K562 (cell line): ENCODE measurements around the gene ZNF862. TPM values are rescaled to one million over a fixed set of nuclear protein-coding genes. Genes with fewer than 3 reads are reported as not detected.

ENCODE experiments used
- ATAC-seq: fragments of 200-7000 bp; cut with Tn5 transposase; 3 replicates; pipeline ENCODE4 v1.9.1; 2020; ENCODE audit warnings: moderate library complexity
- BruUV-seq: library from RNA; stranded (reverse); fragments of 400-500 nt; replicated peaks from 2 replicates; lab custom pipeline; 2021; lab: Mats Ljungman, UMichigan
- CTCF ChIA-PET: fragments of 300-600 bp; formaldehyde crosslinking; extraction: SDS; loops from one replicate; lab custom pipeline; 2021; ENCODE audit warnings: low intra/inter-chr PET ratio; lab: Yijun Ruan, JAX
- POLR2A ChIA-PET: fragments of 300-600, 350-650 bp; sonication (Branson Sonifier 250); formaldehyde crosslinking; extraction: SDS; loops from one replicate; lab custom pipeline; 2021; ENCODE audit warnings: antibody characterized with exemption, inconsistent platforms; lab: Yijun Ruan, JAX
- DNase-seq, 4 experiments: peaks; one replicate each; pipeline versions ENCODE4 v3.0.0 to v3.0.0-alpha.2; 2011 to 2018; ENCODE audit warnings: low spot score in 3 of 4, mixed read lengths in 3 of 4; ENCODE audit errors: extremely low read depth in 1 of 4
- FAIRE-seq: peaks from 2 replicates; lab custom pipeline; 2011; peaks lifted over from hg19 to GRCh38; lab: Jason Lieb, UNC
- H2AFZ ChIP-seq: 2 replicates; pipeline ENCODE4 v1.6.0; 2011; ENCODE audit warnings: low read depth, low read length, control low read depth, inconsistent platforms
- H3K27ac ChIP-seq: fragments of 200-600 bp; 3 replicates; pipeline ENCODE4 v1.8.0; 2011; ENCODE audit warnings: low read depth, mild to moderate bottlenecking, control low read depth, inconsistent platforms, low read length, moderate library complexity, mixed read lengths; ENCODE audit errors: extremely low read depth
- H3K27me3 ChIP-seq, 2 experiments: fragments of 300-600 bp in 1 of 2; 2 replicates in 1 of 2; 3 replicates in 1 of 2; pipeline versions ENCODE4 v1.6.0 to v1.8.0; 2011; ENCODE audit warnings: inconsistent platforms in 2 of 2, low read length in 2 of 2, mild to moderate bottlenecking in 1 of 2, mixed read lengths in 1 of 2, moderate library complexity in 1 of 2; ENCODE audit not compliant: control insufficient read depth in 2 of 2, insufficient read depth in 2 of 2
- H3K36me3 ChIP-seq: fragments of 300-600 bp; 3 replicates; pipeline ENCODE4 v1.8.0; 2011; ENCODE audit warnings: mild to moderate bottlenecking, low read length, inconsistent platforms; ENCODE audit not compliant: control insufficient read depth, insufficient read depth
- H3K4me1 ChIP-seq, 2 experiments: fragments of 200-600 bp in 1 of 2; replicated peaks in 1 of 2; 2 replicates in 1 of 2; 3 replicates in 1 of 2; pipeline versions ENCODE4 v1.5.1 to v1.8.0; 2011; ENCODE audit warnings: inconsistent platforms in 2 of 2, low read length in 2 of 2, mild to moderate bottlenecking in 1 of 2, mixed read lengths in 1 of 2, moderate library complexity in 1 of 2; ENCODE audit not compliant: control insufficient read depth in 2 of 2, insufficient read depth in 2 of 2
- H3K4me2 ChIP-seq: 2 replicates; pipeline ENCODE4 v1.6.1; 2011; ENCODE audit warnings: low read length, control low read depth, inconsistent platforms, mixed read lengths; ENCODE audit not compliant: insufficient read depth
- H3K4me3 ChIP-seq: fragments of 200-600 bp; sonication (generic), shearing (Covaris generic); 2 replicates; pipeline ENCODE4 v1.5.1; 2016; ENCODE audit warnings: control low read depth, inconsistent platforms
- H3K79me2 ChIP-seq: fragments of 200-600 bp; 3 replicates; pipeline ENCODE4 v1.8.0; 2011; ENCODE audit warnings: low read length, inconsistent platforms; ENCODE audit not compliant: control insufficient read depth, insufficient read depth
- H3K9ac ChIP-seq, 2 experiments: 2 replicates each; pipeline versions ENCODE4 v1.6.0 to v1.6.1; 2011; ENCODE audit warnings: low read depth in 2 of 2, low read length in 2 of 2, control low read depth in 1 of 2, inconsistent platforms in 1 of 2, mild to moderate bottlenecking in 1 of 2, mixed read lengths in 1 of 2; ENCODE audit not compliant: insufficient read depth in 1 of 2
- H3K9me1 ChIP-seq: one replicate; pipeline ENCODE4 v1.6.0; 2011; ENCODE audit warnings: inconsistent platforms, mild to moderate bottlenecking, low read length, moderate library complexity; ENCODE audit not compliant: control insufficient read depth, insufficient read depth
- H3K9me3 ChIP-seq: replicated peaks from 2 replicates; pipeline ENCODE4 v1.5.1; 2011; ENCODE audit warnings: low read depth, low read length, inconsistent platforms; ENCODE audit not compliant: control insufficient read depth, insufficient read depth
- H4K20me1 ChIP-seq: replicated peaks from 2 replicates; pipeline ENCODE4 v1.6.1; 2011; ENCODE audit warnings: low read length, inconsistent platforms, mixed read lengths; ENCODE audit not compliant: control insufficient read depth, insufficient read depth
- ESRRA ChIP-seq: fragments of 450-650 bp; IDR thresholded peaks from 2 replicates; pipeline ENCODE4 v1.6.1; 2014; ENCODE audit warnings: low read depth, mild to moderate bottlenecking, moderate library complexity, borderline replicate concordance
- HNRNPL ChIP-seq: fragments of 200-400 bp; formaldehyde crosslinking; IDR thresholded peaks from 2 replicates; pipeline ENCODE4 v1.6.1; 2017; ENCODE audit warnings: low read depth, mild to moderate bottlenecking, low read length
- NR2C1 ChIP-seq, 2 experiments: fragments of 450-650 bp; IDR thresholded peaks; 2 replicates each; pipeline ENCODE4 v1.6.1; 2017; ENCODE audit warnings: mild to moderate bottlenecking in 2 of 2, antibody characterized with exemption in 1 of 2, inconsistent platforms in 1 of 2, missing compliant biosample characterization in 1 of 2, missing genetic modification characterization in 1 of 2
- PCBP1 ChIP-seq: fragments of 200-400 bp; formaldehyde crosslinking; IDR thresholded peaks from 2 replicates; pipeline ENCODE4 v1.6.1; 2018; ENCODE audit warnings: mild to moderate bottlenecking, low read depth, low read length; ENCODE audit not compliant: poor library complexity, severe bottlenecking
- POU5F1 ChIP-seq: fragments of 150-350 bp; IDR thresholded peaks from 2 replicates; pipeline ENCODE4 v1.6.1; 2014; ENCODE audit warnings: borderline replicate concordance, low read length, low read depth, mild to moderate bottlenecking; ENCODE audit not compliant: partially characterized antibody
- SNRNP70 ChIP-seq: fragments of 200-400 bp; formaldehyde crosslinking; optimal IDR thresholded peaks from 2 replicates; pipeline ENCODE3; 2017; ENCODE audit warnings: low read depth, low read length
- TAF1 ChIP-seq: IDR thresholded peaks from 2 replicates; pipeline ENCODE4 v1.6.1; 2011; ENCODE audit warnings: mild to moderate bottlenecking, low read length, moderate library complexity; ENCODE audit not compliant: insufficient read depth, control insufficient read depth, severe bottlenecking; ENCODE audit errors: extremely low read depth
- ZNF695 ChIP-seq: fragments of 450-650 bp; formaldehyde crosslinking; IDR thresholded peaks from 2 replicates; pipeline ENCODE4 v1.4.0; 2020; ENCODE audit warnings: mild to moderate bottlenecking, moderate library complexity
- WGBS: fragments of 100-300 bp; shearing (Covaris generic); methylation state at CpG from one replicate; pipeline ENCODE4 v1.1.6; 2016; ENCODE audit warnings: low coverage, mixed read lengths; ENCODE audit not compliant: insufficient coverage; ENCODE audit errors: missing lambda C conversion rate; 5-methylcytosine and 5-hydroxymethylcytosine counted together
- in situ Hi-C: fragments of 300-500 bp; cut with MboI; formaldehyde crosslinking; loops from 4 replicates; pipeline ENCODE4 v1.15.0; 2018; ENCODE audit warnings: inconsistent platforms, mixed read lengths
- intact Hi-C: fragments of 100-400 bp; cut with micrococcal nuclease; formaldehyde crosslinking; loops from 2 replicates; pipeline ENCODE4 v1.14.2; 2022
- polyA plus RNA-seq, 8 experiments: library from polyadenylated mRNA; depleted of rRNA in 4 of 8; stranded (reverse) in 5 of 8; unstranded in 3 of 8; fragments of >200 nt; fragmentation: Nextera tagmentation in 2 of 8; fragmentation: Illumina TruSeq in 1 of 8; extraction: Ambion mirVana in 2 of 8; extraction: Trizol in 1 of 8; gene quantifications; 2 replicates each; pipeline versions ENCODE4 v1.2.1 to v1.2.3, GENCODE V29; 2011 to 2014; ENCODE audit warnings: inconsistent platforms in 1 of 8, missing spikeins in 1 of 8
- total RNA-seq, 7 experiments: library from RNA; depleted of rRNA in 6 of 7; stranded (reverse); fragments of >200 nt in 6 of 7; fragmentation: Illumina TruSeq in 2 of 7; extraction: Trizol in 2 of 7; gene quantifications; 2 replicates each; pipeline versions ENCODE4 v1.2.1 to v1.2.3, GENCODE V29; 2011 to 2021; ENCODE audit warnings: low replicate concordance in 1 of 7
- TF ChIP-seq, protein P1 (sequence below): sonication (generic); formaldehyde crosslinking; IDR thresholded peaks from 2 replicates; pipeline ENCODE4 v1.9.0; 2022; ENCODE audit warnings: mild to moderate bottlenecking, missing genetic modification reagents
- TF ChIP-seq, protein P2 (sequence below): fragments of 450-650 bp; IDR thresholded peaks from 2 replicates; pipeline ENCODE4 v1.6.1; 2018; ENCODE audit warnings: mild to moderate bottlenecking, low read depth; ENCODE audit not compliant: partially characterized antibody

ZNF862 gene
- total and polyA plus RNA-seq, 9 of the 15 experiments (the other 6 are each of a cell fraction or from before 2014, with no cell fraction given): 1.1 to 3.9 (median 2.6) TPM

DNA sequence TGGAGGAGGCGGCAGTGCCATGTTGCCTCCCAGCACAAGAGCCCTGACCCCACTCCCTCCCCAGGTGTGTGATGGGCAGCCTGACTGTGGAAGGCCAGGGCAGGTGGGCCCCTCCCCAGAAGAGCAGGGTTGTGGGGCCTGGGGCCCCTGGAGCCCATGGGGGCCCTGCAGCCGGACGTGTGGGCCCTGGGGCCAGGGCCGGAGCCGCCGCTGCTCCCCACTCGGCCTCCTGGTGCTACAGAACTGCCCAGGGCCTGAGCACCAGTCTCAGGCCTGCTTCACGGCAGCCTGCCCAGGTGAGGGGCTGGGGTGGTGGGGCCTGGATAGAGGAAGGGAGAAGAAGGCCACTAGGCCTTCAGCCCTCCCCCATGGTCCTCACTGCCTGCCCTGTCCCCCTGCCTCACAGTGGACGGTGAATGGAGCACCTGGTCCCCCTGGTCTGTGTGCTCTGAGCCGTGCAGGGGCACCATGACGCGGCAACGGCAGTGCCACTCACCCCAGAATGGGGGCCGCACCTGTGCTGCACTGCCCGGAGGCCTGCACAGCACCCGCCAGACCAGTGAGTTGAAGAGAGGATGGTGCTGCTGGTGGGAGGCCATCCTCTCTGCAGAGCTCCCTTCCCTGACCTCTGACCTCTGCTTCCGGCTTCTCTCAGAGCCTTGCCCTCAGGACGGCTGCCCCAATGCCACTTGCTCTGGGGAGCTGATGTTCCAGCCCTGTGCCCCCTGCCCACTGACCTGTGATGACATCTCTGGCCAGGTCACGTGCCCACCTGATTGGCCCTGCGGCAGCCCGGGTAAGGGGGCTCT lies 46.6 kb upstream of the ZNF862 start (continued):
- TF ChIP-seq SNRNP70 (no peak), PCBP1 (peak; percentile 3), POU5F1 (no peak), ZNF695 (CRISPR knock-in tag) (no peak)
- TF ChIP-seq, protein P1, sequence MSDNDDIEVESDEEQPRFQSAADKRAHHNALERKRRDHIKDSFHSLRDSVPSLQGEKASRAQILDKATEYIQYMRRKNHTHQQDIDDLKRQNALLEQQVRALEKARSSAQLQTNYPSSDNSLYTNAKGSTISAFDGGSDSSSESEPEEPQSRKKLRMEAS (CRISPR knock-in tag): peak; percentile 34; the same call in 1 of the 2 replicates

DNA sequence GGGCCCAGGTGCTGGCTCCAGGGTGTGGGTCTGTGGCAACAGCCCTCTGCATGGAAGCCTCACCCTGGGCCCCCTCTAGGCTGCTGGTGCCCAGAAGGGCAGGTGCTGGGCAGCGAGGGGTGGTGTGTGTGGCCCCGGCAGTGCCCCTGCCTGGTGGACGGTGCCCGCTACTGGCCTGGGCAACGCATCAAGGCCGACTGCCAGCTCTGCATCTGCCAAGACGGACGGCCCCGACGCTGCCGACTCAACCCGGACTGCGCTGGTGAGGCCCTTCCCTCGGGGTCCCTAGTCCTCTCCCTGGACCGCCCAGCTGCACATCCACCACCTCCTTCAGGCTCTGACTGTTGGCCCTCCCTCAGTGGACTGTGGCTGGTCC lies 46.0 kb upstream of the ZNF862 start:
- POLR2A ChIA-PET: interaction anchor here (0.5 to 0.9 kb wide), 3 partner anchors 10 to 68 kb away, joined by 3 read pairs; no protein-coding TSS in a partner anchor

More for the DNA sequence above, 46.0 kb upstream of the ZNF862 start:
- CTCF ChIA-PET: no interaction called here
- Histone ChIP-seq H3K27ac (no peak overlapping the region), H3K79me2 (no peaks in the 10 kb centered on the region), H3K36me3 (no peaks in the 10 kb centered on the region), H3K4me2 (no peak overlapping the region), H3K9ac (no peak overlapping the region), H3K9me3 (no peaks in the 10 kb centered on the region), H3K27me3 (peaks cover 12 to 85% of the 10 kb centered on the region in 2 experiments; a peak in 4 of 5 replicates), H3K4me1 (peaks cover 2 to 74% of the 10 kb centered on the region in 2 experiments; a peak in 4 of 5 replicates), H3K4me3 (no peak overlapping the region), H3K9me1 (no peaks in the 10 kb centered on the region), H2AFZ (no peak overlapping the region), H4K20me1 (no peaks in the 10 kb centered on the region; the same call in 1 of the 2 replicates)
- no TSS peak for BruUV-seq
- DNase-seq (no peak), ATAC-seq (no peak), FAIRE-seq (no peak)
- in situ Hi-C loops (no loop called here), intact Hi-C loops (no loop called here)
- 33% methylated on average over 15 of the region's 15 CpGs for WGBS
- TF ChIP-seq TAF1 (no peak), HNRNPL (peak; percentile 57; the same call in 1 of the 2 replicates), NR2C1 (IDR thresholded peaks at IDR 0.05) (0 out of 2 replicates have a peak, but pooled peaks have one; percentile 7), NR2C1 (tag; IDR thresholded peaks at IDR 0.05) (no peak), PCBP1 (peak; percentile 78), ESRRA (no peak)
- TF ChIP-seq, protein P2, sequence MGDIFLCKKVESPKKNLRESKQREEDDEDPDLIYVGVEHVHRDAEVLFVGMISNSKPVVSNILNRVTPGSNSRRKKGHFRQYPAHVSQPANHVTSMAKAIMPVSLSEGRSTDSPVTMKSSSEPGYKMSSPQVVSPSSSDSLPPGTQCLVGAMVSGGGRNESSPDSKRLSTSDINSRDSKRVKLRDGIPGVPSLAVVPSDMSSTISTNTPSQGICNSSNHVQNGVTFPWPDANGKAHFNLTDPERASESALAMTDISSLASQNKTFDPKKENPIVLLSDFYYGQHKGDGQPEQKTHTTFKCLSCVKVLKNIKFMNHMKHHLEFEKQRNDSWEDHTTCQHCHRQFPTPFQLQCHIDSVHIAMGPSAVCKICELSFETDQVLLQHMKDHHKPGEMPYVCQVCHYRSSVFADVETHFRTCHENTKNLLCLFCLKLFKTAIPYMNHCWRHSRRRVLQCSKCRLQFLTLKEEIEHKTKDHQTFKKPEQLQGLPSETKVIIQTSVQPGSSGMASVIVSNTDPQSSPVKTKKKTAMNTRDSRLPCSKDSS: no peak
